AG10803 (cell line): ENCODE results near the gene TMEM250.

Source experiments
- DNase-seq: peaks from one replicate; pipeline ENCODE4 v3.0.0; 2010; ENCODE audit warnings: low read depth
- H3K4me3 ChIP-seq: 2 replicates; pipeline ENCODE4 v1.5.1; 2011; ENCODE audit warnings: mild to moderate bottlenecking, low read length, control low read depth
- TF ChIP-seq, protein P1 (sequence below): conservative IDR thresholded peaks from 2 replicates; pipeline ENCODE4 v1.5.1; 2011; ENCODE audit warnings: mild to moderate bottlenecking, low read length, control low read depth, inconsistent platforms

Gene TMEM250

DNA sequence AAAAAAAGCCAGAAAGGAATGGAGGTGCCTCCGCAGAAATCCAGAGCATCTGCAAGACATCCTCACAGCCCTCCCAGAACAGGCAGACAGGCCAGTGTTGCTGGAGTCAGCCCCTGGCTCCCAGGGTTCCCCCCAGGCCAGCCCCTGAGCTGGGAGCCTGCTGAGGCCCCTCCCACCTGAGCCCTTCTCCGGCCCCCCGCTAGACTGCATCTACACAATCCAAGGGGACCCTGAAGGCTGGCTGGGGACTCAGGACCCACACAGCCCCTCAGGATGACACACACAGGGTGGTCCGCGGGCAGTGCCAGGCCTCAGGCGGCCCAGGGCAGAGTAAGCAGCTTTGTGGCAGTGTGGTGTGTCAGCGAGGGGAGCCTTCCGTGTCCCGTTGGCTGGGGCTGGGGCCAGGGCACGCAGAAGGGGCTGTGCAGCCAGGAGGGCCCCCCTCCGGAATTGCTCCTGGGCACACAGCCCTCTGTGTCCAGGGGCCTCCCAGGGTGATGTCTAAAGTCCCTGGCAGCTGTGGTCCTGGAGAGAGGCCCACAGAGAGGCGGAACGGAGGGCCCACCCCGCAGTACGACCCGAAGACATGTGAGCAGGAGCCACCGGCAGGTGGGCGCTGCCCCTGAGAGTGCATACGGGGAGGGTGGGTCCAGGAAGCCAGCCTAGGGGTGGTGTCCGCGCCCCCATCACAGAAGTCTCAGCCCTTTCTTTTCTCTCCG lies 2.9 kb downstream of the TMEM250 start:
- H3K4me3 ChIP-seq, result no peak overlapping the region
- DNase-seq, result no peak
- TF ChIP-seq, protein P1, sequence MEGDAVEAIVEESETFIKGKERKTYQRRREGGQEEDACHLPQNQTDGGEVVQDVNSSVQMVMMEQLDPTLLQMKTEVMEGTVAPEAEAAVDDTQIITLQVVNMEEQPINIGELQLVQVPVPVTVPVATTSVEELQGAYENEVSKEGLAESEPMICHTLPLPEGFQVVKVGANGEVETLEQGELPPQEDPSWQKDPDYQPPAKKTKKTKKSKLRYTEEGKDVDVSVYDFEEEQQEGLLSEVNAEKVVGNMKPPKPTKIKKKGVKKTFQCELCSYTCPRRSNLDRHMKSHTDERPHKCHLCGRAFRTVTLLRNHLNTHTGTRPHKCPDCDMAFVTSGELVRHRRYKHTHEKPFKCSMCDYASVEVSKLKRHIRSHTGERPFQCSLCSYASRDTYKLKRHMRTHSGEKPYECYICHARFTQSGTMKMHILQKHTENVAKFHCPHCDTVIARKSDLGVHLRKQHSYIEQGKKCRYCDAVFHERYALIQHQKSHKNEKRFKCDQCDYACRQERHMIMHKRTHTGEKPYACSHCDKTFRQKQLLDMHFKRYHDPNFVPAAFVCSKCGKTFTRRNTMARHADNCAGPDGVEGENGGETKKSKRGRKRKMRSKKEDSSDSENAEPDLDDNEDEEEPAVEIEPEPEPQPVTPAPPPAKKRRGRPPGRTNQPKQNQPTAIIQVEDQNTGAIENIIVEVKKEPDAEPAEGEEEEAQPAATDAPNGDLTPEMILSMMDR, result no peak

DNA sequence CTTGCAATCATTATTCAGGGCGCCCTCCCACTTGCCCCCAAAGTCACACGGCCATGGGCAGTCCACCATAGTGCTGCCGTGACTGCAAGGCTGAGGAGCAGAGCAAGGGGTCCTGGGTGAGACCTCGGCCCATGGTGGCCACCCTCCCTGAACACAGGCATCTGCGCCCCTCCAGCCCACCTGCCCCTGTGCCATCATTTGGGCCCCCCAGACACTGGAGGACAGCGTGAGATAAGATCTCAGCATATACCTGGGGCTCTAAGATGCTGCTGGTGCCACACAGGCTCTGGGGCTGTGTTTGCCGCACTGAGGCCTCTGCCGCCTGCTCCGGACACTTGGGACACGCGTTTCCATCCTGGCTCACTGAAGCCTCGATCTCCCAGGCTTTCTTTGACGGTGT lies 3.5 kb downstream of the TMEM250 start:
- no peak overlapping the region for H3K4me3 ChIP-seq
- no peak for DNase-seq
- TF ChIP-seq, protein P1, result no peak

DNA sequence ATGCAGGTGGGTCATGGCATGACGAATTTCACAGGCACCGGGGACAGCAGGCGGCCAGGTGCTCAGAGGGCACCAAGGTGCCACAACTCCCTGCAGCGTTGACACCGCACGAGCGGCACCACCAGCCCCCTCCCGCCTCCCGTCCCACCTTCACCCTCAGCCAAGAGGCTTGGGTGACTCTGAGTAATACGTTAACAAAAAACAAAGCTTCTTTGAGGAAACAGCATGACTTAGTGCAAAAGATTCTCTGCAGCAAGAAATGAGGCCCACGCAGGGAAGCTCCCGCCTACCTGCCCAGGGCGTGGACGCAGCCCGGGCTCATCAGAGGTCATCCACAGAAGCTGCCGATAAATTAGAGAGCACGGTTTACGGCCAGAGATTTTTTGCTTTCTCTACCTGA lies 4.1 kb downstream of the TMEM250 start:
- no peak overlapping the region for H3K4me3 ChIP-seq
- no peak for DNase-seq
- TF ChIP-seq, protein P1, result no peak

DNA sequence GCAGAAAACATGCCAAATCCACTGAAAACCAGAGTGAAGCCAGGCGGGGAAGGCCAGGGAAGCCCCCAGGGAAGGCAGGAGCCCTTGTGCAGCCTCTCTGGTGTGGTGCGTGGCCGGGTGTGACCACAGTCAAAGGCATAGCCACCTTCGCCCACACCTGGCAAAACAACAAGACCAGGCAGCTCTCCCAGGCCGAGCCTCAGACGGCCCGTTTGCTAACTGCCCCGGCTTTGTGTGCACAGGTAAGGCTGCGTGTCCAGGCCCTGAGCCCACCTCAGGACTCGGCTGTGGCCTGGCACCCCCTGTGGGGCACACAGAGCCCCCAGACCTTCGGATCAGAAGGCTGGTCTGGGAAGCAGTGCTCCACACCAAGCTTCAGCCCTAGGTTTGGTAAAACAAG lies 6.1 kb downstream of the TMEM250 start:
- TF ChIP-seq, protein P1, result no peak
- H3K4me3 ChIP-seq, result no peak overlapping the region
- no peak for DNase-seq

DNA sequence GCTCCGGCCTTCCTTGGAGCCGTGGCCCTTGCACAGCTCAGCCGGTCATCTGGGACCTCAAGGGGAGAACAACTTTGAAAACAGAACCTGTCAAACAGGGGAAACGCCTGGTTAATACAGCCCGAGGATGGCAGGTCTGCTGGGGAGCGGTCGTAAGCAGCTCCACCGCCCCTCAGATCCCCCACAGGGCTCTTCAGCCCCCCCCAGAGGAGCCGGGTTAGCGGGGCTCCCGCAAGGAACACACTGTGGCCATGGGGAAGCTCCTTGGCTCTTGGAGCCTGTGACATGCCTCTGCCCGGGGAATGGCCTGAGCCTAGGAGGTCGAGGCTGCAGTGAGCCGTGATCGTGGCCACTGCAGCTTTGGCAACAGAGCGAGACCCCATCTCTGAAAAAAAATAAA lies 6.8 kb downstream of the TMEM250 start:
- TF ChIP-seq, protein P1, result no peak

DNA sequence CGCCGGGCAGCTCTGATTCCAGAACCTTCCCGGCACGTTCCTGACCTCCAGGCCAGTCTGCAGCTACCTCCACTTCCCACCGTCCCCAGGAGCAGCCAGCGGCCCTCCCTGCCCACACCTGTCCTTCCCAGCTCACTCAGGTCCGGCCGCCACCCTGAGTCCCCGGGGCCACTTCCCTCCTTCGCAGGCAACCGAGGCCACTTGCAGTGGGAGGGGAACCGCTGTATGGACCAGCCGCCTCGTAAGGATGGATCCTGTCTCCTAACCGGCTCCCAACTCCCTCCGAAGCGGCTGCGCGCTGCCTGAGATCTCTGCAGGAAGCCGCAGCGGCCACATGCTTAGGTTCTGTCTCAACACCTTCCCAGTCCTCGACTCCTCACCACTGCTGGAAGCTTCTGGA lies 7.5 kb downstream of the TMEM250 start:
- TF ChIP-seq, protein P1, result no peak
- no peak for DNase-seq
- H3K4me3 ChIP-seq, result no peak overlapping the region

More for the DNA sequence above, 6.8 kb downstream of the TMEM250 start:
- H3K4me3 ChIP-seq, result no peak overlapping the region
- no peak for DNase-seq
